HCT116 (cell line): ENCODE data around the gene PTPN4. TPM values are rescaled to one million over a fixed set of nuclear protein-coding genes. Genes with fewer than 3 reads are reported as not detected.

ENCODE experiments used
- ATAC-seq: fragments of 200-7000 bp; cut with Tn5 transposase; 2 replicates; pipeline ENCODE4 v1.9.1; 2020; ENCODE audit warnings: mild to moderate bottlenecking, moderate library complexity
- BruUV-seq: library from RNA; stranded (reverse); fragments of 400-500 nt; replicated peaks from 2 replicates; lab custom pipeline; 2021; lab: Mats Ljungman, UMichigan
- CTCF ChIA-PET: fragments of 300-600 bp; sonication (Branson Sonifier 250); formaldehyde crosslinking; loops from one replicate; lab custom pipeline; 2021; ENCODE audit warnings: antibody characterized with exemption; lab: Charles Lee
- POLR2A ChIA-PET: fragments of 300-600, 350-600 bp; sonication (Branson Sonifier 250); formaldehyde crosslinking; loops from one replicate; lab custom pipeline; 2021; ENCODE audit warnings: antibody characterized with exemption; lab: Charles Lee
- RAD21 ChIA-PET, 2 experiments: fragments of 300-600 bp; sonication (Branson Sonifier 250); formaldehyde crosslinking; loops; one replicate each; lab custom pipeline; 2023; ENCODE audit warnings: low total read pairs in 2 of 2; ENCODE audit not compliant: uncharacterized antibody in 2 of 2, unreplicated experiment in 2 of 2, low non-redundant PET in 1 of 2; lab: Charles Lee
- DNase-seq: peaks from one replicate; pipeline ENCODE4 v3.0.0-alpha.2; 2010; ENCODE audit warnings: low read depth, low spot score
- H2AFZ ChIP-seq: fragments of 200-600 bp; shearing (Covaris generic), sonication (generic); 2 replicates; pipeline ENCODE4 v1.6.1; 2017; ENCODE audit warnings: low read depth, mixed run types, mixed read lengths, antibody characterized with exemption, low read length; ENCODE audit not compliant: poor library complexity, severe bottlenecking
- H3K27ac ChIP-seq: 2 replicates; pipeline ENCODE4 v1.5.1; 2012; ENCODE audit warnings: low read depth, low read length
- H3K27me3 ChIP-seq: fragments of 200-600 bp; sonication (generic); 2 replicates; pipeline ENCODE4 v1.6.1; 2016; ENCODE audit warnings: mixed run types, low read length, mixed read lengths; ENCODE audit not compliant: insufficient read depth
- H3K36me3 ChIP-seq, 2 experiments: fragments of 200-500 bp in 1 of 2; fragments of 200-600 bp in 1 of 2; sonication (Bioruptor generic) in 1 of 2; sonication (generic) in 1 of 2; 2 replicates each; pipeline versions ENCODE4 v1.5.1 to v1.6.1; 2014 to 2016; ENCODE audit warnings: low read length in 2 of 2, inconsistent platforms in 1 of 2, mixed read lengths in 1 of 2, mixed run types in 1 of 2; ENCODE audit not compliant: insufficient read depth in 2 of 2, control insufficient read depth in 1 of 2
- H3K4me1 ChIP-seq, 2 experiments: fragments of 200-600 bp in 1 of 2; sonication (generic) in 1 of 2; 2 replicates each; pipeline versions ENCODE4 v1.5.1 to v1.6.1; 2012 to 2017; ENCODE audit warnings: low read length in 2 of 2, inconsistent platforms in 1 of 2, mild to moderate bottlenecking in 1 of 2, mixed read lengths in 1 of 2, mixed run types in 1 of 2, moderate library complexity in 1 of 2; ENCODE audit not compliant: insufficient read depth in 2 of 2, control insufficient read depth in 1 of 2
- H3K4me2 ChIP-seq: fragments of 200-600 bp; sonication (generic); 2 replicates; pipeline ENCODE4 v1.6.1; 2017; ENCODE audit warnings: mixed run types, low read length, mixed read lengths
- H3K4me3 ChIP-seq, 2 experiments: fragments of 200-600 bp in 1 of 2; sonication (generic) in 1 of 2; replicated peaks in 1 of 2; 2 replicates each; pipeline ENCODE4 v1.5.1; 2011 to 2016; ENCODE audit warnings: low read length in 2 of 2, control low read depth in 1 of 2, low read depth in 1 of 2, mild to moderate bottlenecking in 1 of 2, mixed read lengths in 1 of 2, mixed run types in 1 of 2
- H3K79me2 ChIP-seq: fragments of 200-600 bp; sonication (generic); 2 replicates; pipeline ENCODE4 v1.6.1; 2017; ENCODE audit warnings: mild to moderate bottlenecking, mixed run types, low read length, moderate library complexity, mixed read lengths; ENCODE audit not compliant: insufficient read depth
- H3K9ac ChIP-seq: fragments of 200-600 bp; sonication (generic); 2 replicates; pipeline ENCODE4 v1.6.1; 2016; ENCODE audit warnings: low read length, mixed read lengths
- H3K9me2 ChIP-seq: fragments of 200-600 bp; sonication (generic), shearing (Covaris generic); 2 replicates; pipeline ENCODE4 v1.6.1; 2017; ENCODE audit warnings: mixed run types, mild to moderate bottlenecking, moderate library complexity; ENCODE audit not compliant: insufficient read depth
- H3K9me3 ChIP-seq, 2 experiments: fragments of 200-500 bp in 1 of 2; fragments of 200-600 bp in 1 of 2; sonication (Bioruptor generic) in 1 of 2; sonication (generic) in 1 of 2; 2 replicates each; pipeline ENCODE4 v1.6.1; 2014 to 2017; ENCODE audit warnings: low read length in 2 of 2, mixed read lengths in 2 of 2, inconsistent platforms in 1 of 2, low read depth in 1 of 2, mild to moderate bottlenecking in 1 of 2, mixed run types in 1 of 2, moderate library complexity in 1 of 2; ENCODE audit not compliant: control insufficient read depth in 1 of 2, insufficient read depth in 1 of 2
- H4K20me1 ChIP-seq: fragments of 200-600 bp; sonication (generic), shearing (Covaris generic); 2 replicates; pipeline ENCODE4 v1.6.1; 2017; ENCODE audit warnings: mixed run types, mild to moderate bottlenecking, moderate library complexity; ENCODE audit not compliant: insufficient read depth
- ATF3 ChIP-seq: IDR thresholded peaks from 2 replicates; pipeline ENCODE4 v1.6.1; 2012
- CBX3 ChIP-seq: IDR thresholded peaks from 2 replicates; pipeline ENCODE4 v1.6.1; 2012; ENCODE audit warnings: low read depth
- CEBPB ChIP-seq: IDR thresholded peaks from 2 replicates; pipeline ENCODE4 v1.6.1; 2012; ENCODE audit warnings: low read depth
- EGR1 ChIP-seq: IDR thresholded peaks from 2 replicates; pipeline ENCODE4 v1.6.1; 2012; ENCODE audit warnings: low read depth
- ELF1 ChIP-seq: IDR thresholded peaks from 2 replicates; pipeline ENCODE4 v1.6.1; 2012; ENCODE audit warnings: low read depth, borderline replicate concordance
- EZH2 ChIP-seq: fragments of 200-600 bp; sonication (generic); IDR thresholded peaks from 2 replicates; pipeline ENCODE4 v1.6.1; 2017; ENCODE audit warnings: antibody characterized with exemption, mixed run types
- EZH2phosphoT487 ChIP-seq: fragments of 200-600 bp; IDR thresholded peaks from 2 replicates; pipeline ENCODE4 v1.6.1; 2018; ENCODE audit warnings: antibody characterized with exemption, borderline replicate concordance
- JUND ChIP-seq: IDR thresholded peaks from 2 replicates; pipeline ENCODE4 v1.6.1; 2012
- POLR2A ChIP-seq: IDR thresholded peaks from 2 replicates; pipeline ENCODE4 v1.7.0; 2011; ENCODE audit warnings: borderline replicate concordance; ENCODE audit not compliant: insufficient read depth, insufficient read length; ENCODE audit errors: extremely low read depth
- POLR2AphosphoS5 ChIP-seq: IDR thresholded peaks from 2 replicates; pipeline ENCODE4 v1.6.1; 2011; ENCODE audit warnings: mild to moderate bottlenecking, low read depth, low read length, moderate library complexity
- RAD21 ChIP-seq: IDR thresholded peaks from 2 replicates; pipeline ENCODE4 v1.6.1; 2012; ENCODE audit warnings: low read depth, mild to moderate bottlenecking
- SIN3A ChIP-seq: IDR thresholded peaks from 2 replicates; pipeline ENCODE4 v1.6.1; 2012; ENCODE audit warnings: low read depth
- SP1 ChIP-seq: IDR thresholded peaks from 2 replicates; pipeline ENCODE4 v1.6.1; 2012; ENCODE audit warnings: low read depth
- SRF ChIP-seq: IDR thresholded peaks from 2 replicates; pipeline ENCODE4 v1.6.1; 2012; ENCODE audit warnings: low read depth
- TCF7L2 ChIP-seq: IDR thresholded peaks from 2 replicates; pipeline ENCODE4 v1.7.0; 2011; ENCODE audit warnings: borderline replicate concordance, inconsistent platforms; ENCODE audit not compliant: insufficient read depth, insufficient read length; ENCODE audit errors: extremely low read depth
- YY1 ChIP-seq: IDR thresholded peaks from 2 replicates; pipeline ENCODE4 v1.6.1; 2011; ENCODE audit warnings: low read length, low read depth, moderate library complexity, mild to moderate bottlenecking; ENCODE audit not compliant: insufficient replicate concordance; ENCODE audit errors: extremely low read depth
- ZBTB33 ChIP-seq: IDR thresholded peaks from 2 replicates; pipeline ENCODE4 v1.6.1; 2011; ENCODE audit warnings: mild to moderate bottlenecking, low read length, moderate library complexity; ENCODE audit not compliant: insufficient replicate concordance; ENCODE audit errors: extremely low read depth
- ZFX ChIP-seq: fragments of 450-650 bp; IDR thresholded peaks from 2 replicates; pipeline ENCODE4 v1.6.1; 2017
- ZNF274 ChIP-seq: fragments of 200-500 bp; sonication (Bioruptor generic); IDR thresholded peaks from 2 replicates; pipeline ENCODE4 v1.6.1; 2014; ENCODE audit warnings: mild to moderate bottlenecking, low read depth, low read length, inconsistent platforms
- intact Hi-C: fragments of 100-400 bp; cut with micrococcal nuclease; formaldehyde crosslinking; loops from 2 replicates; pipeline ENCODE4 v1.10.0; 2022
- total RNA-seq: library from RNA; stranded (reverse); gene quantifications from one replicate; pipeline ENCODE4 v1.2.1, GENCODE V29; 2021; ENCODE audit not compliant: unreplicated experiment
- TF ChIP-seq, protein P1 (sequence below), 3 experiments: fragments of 200-600 bp in 1 of 3; sonication (generic) in 1 of 3; IDR thresholded peaks in 2 of 3; conservative IDR thresholded peaks in 1 of 3; 2 replicates each; pipeline ENCODE4 v1.5.1; 2012 to 2017; ENCODE audit warnings: low read depth in 2 of 3, low read length in 2 of 3, antibody characterized with exemption in 1 of 3, borderline replicate concordance in 1 of 3, control low read depth in 1 of 3, mild to moderate bottlenecking in 1 of 3, mixed read lengths in 1 of 3, mixed run types in 1 of 3, moderate library complexity in 1 of 3; ENCODE audit not compliant: insufficient read depth in 1 of 3

PTPN4 gene
- total RNA-seq, 1 experiment from 2014 or later, result 38.4 TPM

DNA sequence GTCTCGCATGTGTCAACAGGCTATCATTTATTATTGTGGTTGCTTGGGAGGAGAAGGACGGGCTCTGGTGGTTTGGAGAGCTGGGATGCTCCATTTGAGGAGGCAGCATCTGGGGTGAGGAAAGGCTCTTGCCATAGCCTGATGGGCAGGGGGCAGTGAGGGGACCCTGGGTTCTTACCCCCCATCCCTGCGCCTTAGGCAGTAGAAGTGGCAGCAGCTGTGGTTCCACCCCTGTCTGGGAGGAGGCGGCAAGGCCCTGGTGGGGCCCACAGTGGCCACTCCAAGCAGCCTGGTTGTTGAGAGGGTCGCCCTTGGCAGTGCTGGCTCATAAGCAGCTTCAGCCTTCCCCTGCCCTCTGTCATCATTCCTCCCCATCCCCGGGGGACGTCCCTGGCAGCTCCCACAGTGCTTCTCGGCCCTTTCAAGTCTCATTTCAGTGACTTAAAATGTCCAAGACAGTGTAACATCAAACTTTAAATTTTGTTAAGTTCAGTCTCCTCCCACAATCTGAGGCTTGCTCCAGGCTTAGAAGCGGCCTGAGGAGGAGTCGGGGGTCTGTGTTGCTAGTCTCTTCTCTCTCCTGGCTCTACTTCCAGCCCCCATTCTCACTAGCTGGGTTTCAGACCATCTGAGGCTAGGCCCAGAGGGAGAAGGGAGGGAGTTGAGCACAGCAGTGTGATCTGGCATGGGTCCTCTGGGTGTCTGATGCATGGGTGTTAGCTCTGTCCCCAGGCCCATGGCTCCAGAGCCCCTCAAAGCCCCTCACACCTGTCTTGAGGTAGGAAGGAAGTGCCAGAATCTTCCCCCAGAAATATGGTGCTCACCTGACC is 34.9 kb upstream of the PTPN4 start:
- CTCF ChIA-PET, result no interaction called here
- no peaks in the 10 kb centered on the region for H3K27me3 ChIP-seq
- H3K27ac ChIP-seq, result no peak overlapping the region
- H3K4me2 ChIP-seq, result no peak overlapping the region
- no peaks in the 10 kb centered on the region for H3K36me3 ChIP-seq
- H3K4me1 ChIP-seq, result no peaks in the 10 kb centered on the region
- H3K79me2 ChIP-seq, result no peaks in the 10 kb centered on the region
- no peak overlapping the region for H3K4me3 ChIP-seq
- no peaks in the 10 kb centered on the region; a peak in 1 of 4 replicates for H3K9me3 ChIP-seq
- H2AFZ ChIP-seq, result no peak overlapping the region
- ATAC-seq (no peak), DNase-seq (no peak)
- no peaks in the 10 kb centered on the region for H4K20me1 ChIP-seq
- POLR2A ChIA-PET, result no interaction called here
- H3K9ac ChIP-seq, result no peak overlapping the region
- BruUV-seq, result no TSS peak
- RAD21 ChIA-PET, result no interaction called here
- H3K9me2 ChIP-seq, result no peaks in the 10 kb centered on the region
- TF ChIP-seq JUND (no peak), CEBPB (no peak), ZNF274 (no peak), ZFX (no peak), TCF7L2 (no peak), EGR1 (no peak), ZBTB33 (no peak), SIN3A (no peak), RAD21 (no peak), CBX3 (no peak), EZH2phosphoT487 (no peak), POLR2A (no peak), YY1 (no peak), SRF (no peak), ELF1 (no peak), ATF3 (no peak), EZH2 (no peak), SP1 (no peak), POLR2AphosphoS5 (no peak)
- TF ChIP-seq, protein P1, sequence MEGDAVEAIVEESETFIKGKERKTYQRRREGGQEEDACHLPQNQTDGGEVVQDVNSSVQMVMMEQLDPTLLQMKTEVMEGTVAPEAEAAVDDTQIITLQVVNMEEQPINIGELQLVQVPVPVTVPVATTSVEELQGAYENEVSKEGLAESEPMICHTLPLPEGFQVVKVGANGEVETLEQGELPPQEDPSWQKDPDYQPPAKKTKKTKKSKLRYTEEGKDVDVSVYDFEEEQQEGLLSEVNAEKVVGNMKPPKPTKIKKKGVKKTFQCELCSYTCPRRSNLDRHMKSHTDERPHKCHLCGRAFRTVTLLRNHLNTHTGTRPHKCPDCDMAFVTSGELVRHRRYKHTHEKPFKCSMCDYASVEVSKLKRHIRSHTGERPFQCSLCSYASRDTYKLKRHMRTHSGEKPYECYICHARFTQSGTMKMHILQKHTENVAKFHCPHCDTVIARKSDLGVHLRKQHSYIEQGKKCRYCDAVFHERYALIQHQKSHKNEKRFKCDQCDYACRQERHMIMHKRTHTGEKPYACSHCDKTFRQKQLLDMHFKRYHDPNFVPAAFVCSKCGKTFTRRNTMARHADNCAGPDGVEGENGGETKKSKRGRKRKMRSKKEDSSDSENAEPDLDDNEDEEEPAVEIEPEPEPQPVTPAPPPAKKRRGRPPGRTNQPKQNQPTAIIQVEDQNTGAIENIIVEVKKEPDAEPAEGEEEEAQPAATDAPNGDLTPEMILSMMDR (IDR thresholded peaks at IDR 0.05 in 2 of 3, conservative IDR thresholded peaks at IDR 0.05 in 1 of 3; ENCODE audit: borderline replicate concordance in 1 of 3, insufficient read depth in 1 of 3, low read depth in 2 of 3, low read length in 2 of 3), result no peak
- intact Hi-C loops, result no loop called here
